GM21367 (cell line): Measurements from ENCODE around the gene PAX4.
"Not testable (repeated sequence)": the region's sequence is repeated elsewhere in the genome, so short reads cannot be mapped to it uniquely, and the experiment has no call there.

Experiments
- ATAC-seq: cut with Tn5 transposase; IDR thresholded peaks from one replicate; pipeline ENCODE4 v1.9.1; 2021; ENCODE audit not compliant: unreplicated experiment

Gene PAX4

GRCh38 chr7:127588019-127588696 lies 29.8 kb downstream of the PAX4 start, which contains the start of gene ARF5:
Gene ARF5, plus strand, starts transcription at chr7:127588411. Its CDS starts 88 bp downstream, at chr7:127588499.
- ATAC-seq, result peak; percentile 75

GRCh38 chr7:127587663-127588018 lies 30.3 kb downstream of the PAX4 start:
- ATAC-seq, result no peak

DNA sequence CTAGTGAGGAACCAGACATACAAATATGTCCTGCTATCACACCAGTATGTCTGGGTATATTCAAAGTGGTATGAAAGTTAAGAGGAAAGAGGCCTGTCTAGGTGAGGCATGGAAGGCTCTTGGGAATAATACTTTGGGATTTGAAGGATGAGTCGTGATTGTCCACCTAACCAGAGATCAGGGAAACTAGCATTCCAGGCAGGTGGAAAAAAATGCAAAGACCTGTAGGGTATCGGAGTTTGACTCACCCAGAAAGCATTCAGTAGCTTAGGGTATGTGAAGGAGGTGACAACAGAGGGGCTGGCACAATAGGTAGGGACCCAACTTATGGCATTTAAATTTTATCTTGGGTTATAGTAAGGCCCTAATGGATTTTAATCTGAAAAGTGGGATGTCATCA lies 31.6 kb downstream of the PAX4 start:
- no peak for ATAC-seq

DNA sequence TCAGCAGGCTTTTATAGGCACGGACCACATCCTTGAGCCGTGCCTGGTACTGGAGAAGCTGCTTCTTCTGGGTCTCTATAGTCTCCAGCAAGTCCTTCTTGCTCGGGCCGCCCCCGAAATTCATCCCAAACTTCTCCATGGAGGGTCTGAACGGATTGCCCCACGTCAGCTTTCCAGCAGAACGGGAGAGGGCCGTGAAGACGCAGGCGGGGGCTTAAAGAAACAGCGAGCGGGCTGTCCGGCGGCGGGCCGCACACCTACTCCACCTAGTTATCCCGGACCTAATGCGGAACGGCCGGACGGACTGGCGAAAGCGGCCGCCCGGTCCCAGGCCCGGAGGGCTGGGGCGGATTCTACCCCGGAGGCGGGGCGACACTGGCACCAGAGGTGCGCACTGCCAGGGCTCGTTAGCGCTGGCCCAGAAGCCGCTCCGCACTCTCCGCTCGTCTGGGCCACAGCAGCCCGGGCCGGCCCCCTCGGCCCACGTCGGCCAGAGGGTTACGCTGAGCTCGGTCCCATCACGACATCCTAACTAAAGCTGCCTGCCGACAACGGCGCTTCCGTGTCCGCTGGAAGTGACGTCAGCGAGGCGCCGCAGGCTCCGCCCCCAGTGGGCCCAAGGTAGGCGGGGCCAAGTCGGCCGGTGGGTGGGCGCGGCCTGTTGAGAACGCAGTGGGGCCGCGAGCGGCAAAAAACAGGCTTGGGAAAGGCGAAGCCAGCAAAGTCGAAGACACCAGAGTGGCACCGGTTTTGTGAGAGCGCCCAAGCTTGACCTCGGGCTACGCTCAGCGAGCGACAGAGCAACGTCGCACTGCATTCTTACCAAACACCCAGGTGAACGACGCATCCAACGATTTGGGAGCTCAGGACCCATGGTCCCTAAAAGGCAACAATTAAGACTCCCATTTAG lies 32.6 kb downstream of the PAX4 start, which contains the start of gene GCC1:
TSS of gene GCC1 (minus strand) at position 553 of the 910 bp plus-strand sequence. CDS start at position 139, 414 bp downstream.
- peak; percentile 76 for ATAC-seq

GRCh38 chr7:127584648-127585043 lies 33.3 kb downstream of the PAX4 start:
- no peak for ATAC-seq

DNA sequence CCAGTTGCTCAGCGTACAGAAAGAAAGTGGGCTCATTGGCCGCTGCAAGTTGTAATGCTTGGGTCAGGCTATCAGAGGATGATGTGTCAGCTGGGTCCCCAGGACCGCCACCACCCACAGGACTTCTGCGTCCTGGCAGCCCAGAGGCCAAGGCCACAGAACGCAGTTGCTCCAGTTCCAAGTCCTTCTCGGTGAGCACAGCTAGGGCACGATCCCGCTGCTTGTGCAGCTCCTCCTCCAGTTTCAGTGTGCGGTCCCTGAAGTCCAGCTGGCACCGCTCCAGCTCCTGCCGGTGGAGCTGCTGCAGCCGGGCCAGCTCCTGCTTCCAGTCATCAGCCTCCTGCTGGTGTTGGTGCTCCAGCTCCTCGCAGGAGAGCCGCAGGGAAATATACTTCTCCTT lies 35.6 kb downstream of the PAX4 start:
- ATAC-seq, result no peak

GRCh38 chr7:127581716-127582115 lies 36.2 kb downstream of the PAX4 start:
- ATAC-seq, result no peak

DNA sequence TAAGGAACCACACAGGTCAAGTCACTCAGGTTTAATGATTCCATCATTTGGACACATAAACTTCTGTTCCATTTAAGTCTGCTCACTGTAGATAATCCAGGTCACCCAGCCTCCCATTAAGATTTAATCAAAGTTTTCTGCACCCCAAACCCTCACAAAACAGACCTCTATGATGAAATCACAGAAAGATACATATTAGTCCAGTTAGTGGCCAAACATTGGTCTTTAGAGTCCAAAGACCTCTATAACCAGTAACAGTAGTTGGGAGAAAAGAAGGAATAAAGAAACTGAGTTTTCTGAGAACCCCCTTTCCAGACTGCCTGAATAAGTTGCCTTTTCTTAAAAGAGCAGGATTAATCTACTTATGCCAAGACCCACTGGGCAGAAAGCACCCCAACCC lies 37.3 kb downstream of the PAX4 start:
- no peak for ATAC-seq

DNA sequence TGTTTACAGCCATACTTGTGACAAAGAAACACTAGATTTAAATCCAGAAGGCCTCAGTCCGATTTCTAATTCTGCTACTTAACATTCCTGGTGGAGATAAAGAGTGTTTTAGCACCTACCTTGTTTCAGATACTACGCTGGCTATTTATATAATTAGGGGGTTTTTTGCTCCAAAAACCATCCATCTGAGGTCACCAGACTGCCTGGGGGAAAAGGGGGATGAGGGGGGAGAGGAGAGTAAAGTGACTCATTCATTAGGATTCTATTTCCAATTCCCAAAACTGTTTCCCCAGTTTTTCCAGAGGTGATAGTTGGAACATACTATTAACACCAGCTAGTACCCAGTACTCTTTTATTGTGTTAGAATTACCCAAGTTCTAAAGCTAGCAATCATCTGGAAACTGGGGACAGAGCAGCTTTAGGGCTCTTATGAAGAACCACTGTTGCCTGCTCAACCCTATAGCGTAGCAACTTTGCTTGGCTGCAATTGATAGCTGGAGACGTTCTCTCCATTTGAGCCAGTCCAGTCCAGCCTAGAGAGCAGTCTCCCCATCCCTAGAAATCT lies 39.1 kb downstream of the PAX4 start:
- ATAC-seq, result no peak

DNA sequence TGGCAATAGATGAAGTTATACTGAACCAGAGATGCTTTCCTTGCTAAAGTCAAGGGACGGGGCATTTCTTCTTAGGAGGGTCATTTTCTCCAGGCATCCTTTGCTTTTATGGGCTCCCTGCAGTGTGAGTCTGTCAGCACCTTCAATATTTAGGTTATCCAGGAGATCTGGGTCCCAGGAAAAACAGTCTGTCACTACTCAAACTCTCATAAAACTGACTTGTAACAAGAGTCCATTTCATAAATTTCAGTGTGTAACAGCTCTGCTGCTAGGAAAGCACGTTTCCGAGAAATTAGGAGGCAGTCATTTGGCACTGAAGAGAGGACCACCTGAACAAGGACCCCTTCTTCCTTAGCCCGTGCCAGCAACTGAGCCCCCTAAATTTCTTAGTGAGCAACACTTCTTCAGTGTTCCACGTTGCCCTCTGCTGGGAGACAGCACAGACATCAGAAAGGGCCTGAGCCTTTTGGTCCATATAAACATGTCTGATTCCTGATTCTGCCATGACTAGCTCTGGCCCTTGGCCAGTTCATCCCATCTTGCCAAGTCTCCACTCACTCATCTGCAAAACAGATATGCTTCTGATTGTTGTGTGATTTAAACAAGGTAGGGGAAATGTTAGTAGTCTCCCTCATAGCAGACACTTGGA lies 39.8 kb downstream of the PAX4 start:
- ATAC-seq, result no peak

- ATAC-seq, result no peak
These were observed 46.0 kb downstream of the PAX4 start for GRCh38 chr7:127571741-127572505.

GRCh38 chr7:127568034-127568433 lies 49.9 kb downstream of the PAX4 start:
- not testable (repeated sequence) for ATAC-seq

DNA sequence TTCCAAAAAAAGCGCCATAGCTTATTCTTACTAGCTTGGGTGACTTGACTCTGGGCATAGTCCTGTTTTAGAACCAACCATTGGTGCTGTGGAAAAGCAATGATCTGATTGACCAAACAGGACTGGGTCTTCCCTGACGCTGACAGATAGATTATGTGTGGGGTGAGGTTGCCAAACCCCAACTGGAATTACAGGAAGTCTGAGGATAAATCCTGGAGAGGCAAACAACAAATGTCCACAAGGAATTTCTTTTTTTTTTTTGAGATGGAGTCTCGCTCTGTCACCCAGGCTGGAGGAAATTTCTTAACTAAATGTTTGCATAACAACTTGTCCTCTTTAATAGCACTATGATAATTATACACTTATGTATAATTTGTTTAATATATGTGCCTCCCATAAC lies 51.7 kb downstream of the PAX4 start:
- ATAC-seq, result no peak
